ENCODE data around the gene P2RY11.

P2RY11 gene

GRCh38 chr19:10111405-10111811, at the start of gene P2RY11:
Gene P2RY11 (plus strand): TSS chr19:10111693. CDS start chr19:10111722, 29 bp downstream.
- DNase-seq, result no peak

- DNase-seq, result no peak
Measured at GRCh38 chr19:10061717-10062310, 49.7 kb upstream of the P2RY11 start.

- DNase-seq, result no peak
Measured at GRCh38 chr19:10068205-10068604, 43.3 kb upstream of the P2RY11 start.

- no peak for DNase-seq
Measured at GRCh38 chr19:10069046-10069445, 42.4 kb upstream of the P2RY11 start.

GRCh38 chr19:10070730-10071446, 40.6 kb upstream of the P2RY11 start:
- no peak for DNase-seq

GRCh38 chr19:10074153-10074552, 37.3 kb upstream of the P2RY11 start:
- peak; percentile 46 for DNase-seq

- DNase-seq, result no peak
Measured at GRCh38 chr19:10076535-10076934, 35.0 kb upstream of the P2RY11 start.

GRCh38 chr19:10078329-10078728, 33.2 kb upstream of the P2RY11 start:
- DNase-seq, result no peak

- DNase-seq, result no peak
Measured at GRCh38 chr19:10079031-10079453, 32.5 kb upstream of the P2RY11 start.

- no peak for DNase-seq
Measured at GRCh38 chr19:10083911-10084310, 27.6 kb upstream of the P2RY11 start.

- DNase-seq, result no peak
Measured at GRCh38 chr19:10084803-10085202, 26.7 kb upstream of the P2RY11 start.

GRCh38 chr19:10085641-10086590, 25.6 kb upstream of the P2RY11 start, which contains the start of gene SHFL:
Gene SHFL (plus strand): TSS chr19:10086317. CDS start chr19:10086428, 111 bp downstream.
- DNase-seq, result peak; percentile 87

- DNase-seq, result peak; percentile 69
Measured at GRCh38 chr19:10086591-10087192, 24.8 kb upstream of the P2RY11 start.

GRCh38 chr19:10087296-10088061, 24.0 kb upstream of the P2RY11 start:
- no peak for DNase-seq

GRCh38 chr19:10088949-10089554, 22.4 kb upstream of the P2RY11 start:
- DNase-seq, result no peak

GRCh38 chr19:10089801-10090375, 21.6 kb upstream of the P2RY11 start:
- DNase-seq, result no peak

- DNase-seq, result no peak
Measured at GRCh38 chr19:10091370-10091687, 20.2 kb upstream of the P2RY11 start.

GRCh38 chr19:10091895-10092641, 19.4 kb upstream of the P2RY11 start:
- no peak for DNase-seq

GRCh38 chr19:10092648-10093294, 18.7 kb upstream of the P2RY11 start:
- no peak for DNase-seq

Measured in activated CD8-positive, alpha-beta memory T cell treated with anti-CD3 and anti-CD28 coated beads, Interleukin-2, amount 50 U/mL, for 4 hours (primary cell).